ENCODE data around the gene SCARB1.

DNA sequence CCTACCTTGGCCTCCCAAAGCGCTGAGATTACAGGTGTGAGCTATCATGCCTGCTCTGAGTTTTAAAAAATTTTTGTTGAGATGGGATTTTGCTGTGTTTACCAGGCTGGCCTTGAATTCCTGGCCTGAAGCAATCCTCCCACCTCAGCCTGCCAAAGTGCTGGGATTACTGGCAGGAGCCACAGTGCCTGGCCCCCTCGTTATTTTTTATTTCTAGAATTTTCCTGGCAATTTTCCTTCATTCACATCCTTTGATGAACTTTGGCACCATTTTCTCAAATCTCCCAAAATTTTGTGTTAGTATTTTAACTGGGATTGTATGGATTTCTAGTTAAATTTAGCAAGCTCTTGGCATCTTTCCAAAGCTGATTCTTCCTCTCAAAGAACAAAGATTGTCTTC lies 24.6 kb upstream of the SCARB1 start:
- no peak for TF ChIP-seq EZH2 (optimal IDR thresholded peaks at IDR 0.05; ENCODE audit: low read depth, low read length)
- no peak for TF ChIP-seq CTCF (IDR thresholded peaks at IDR 0.05; ENCODE audit: low read length)
